OCI-LY1 (cell line): Measurements from ENCODE around the gene CCDC47.

Experiments used
- CTCF ChIP-seq: fragments of 200-600 bp; sonication (generic), shearing (Covaris generic); IDR thresholded peaks from 2 replicates; pipeline ENCODE4 v1.5.1; 2017; ENCODE audit warnings: mild to moderate bottlenecking, antibody characterized with exemption, low read length, moderate library complexity, mixed read lengths
- EZH2 ChIP-seq: fragments of 200-600 bp; sonication (generic), shearing (Covaris generic); IDR thresholded peaks from 2 replicates; pipeline ENCODE4 v1.8.0; 2017; ENCODE audit warnings: borderline replicate concordance, mixed run types, mild to moderate bottlenecking, antibody characterized with exemption, low read length, moderate library complexity, mixed read lengths

- TF ChIP-seq EZH2 (no peak), CTCF (no peak)
Measured at GRCh38 chr17:63701456-63701820, 72.0 kb downstream of the CCDC47 start.
